Peyer's patch (tissue), 4 donors: ENCODE measurements around the gene SPINK6. TPM values are rescaled to one million over a fixed set of nuclear protein-coding genes. Genes with fewer than 3 reads are reported as not detected.

Source experiments
- DNase-seq, 3 donors: peaks; one replicate each; pipeline ENCODE4 v3.0.0-alpha.2; 2017 to 2019
- H3K27ac ChIP-seq, 4 donors: fragments of 200-600 bp; sonication (generic); one replicate each; pipeline ENCODE4 v1.5.1; 2016 to 2019
- H3K27me3 ChIP-seq, 2 donors: fragments of 200-600 bp; sonication (generic); one replicate each; pipeline ENCODE4 v1.5.1; 2019
- H3K36me3 ChIP-seq, 3 donors: fragments of 200-600 bp; sonication (generic); one replicate each; pipeline ENCODE4 v1.5.1; 2016 to 2019
- H3K4me1 ChIP-seq, 4 donors: fragments of 200-600 bp; sonication (generic); one replicate each; pipeline ENCODE4 v1.5.1; 2016 to 2019
- H3K4me3 ChIP-seq, 4 donors: fragments of 200-600 bp; sonication (generic); 1 replicate in 3 of 4; 2 replicates in 1 of 4; pipeline ENCODE4 v1.5.1; 2016 to 2019; ENCODE audit warnings: mild to moderate bottlenecking in 1 of 4
- H3K9me3 ChIP-seq, 4 donors: fragments of 200-600 bp; sonication (generic); one replicate each; pipeline ENCODE4 v1.5.1; 2016 to 2019; ENCODE audit warnings: mild to moderate bottlenecking in 1 of 4
- POLR2A ChIP-seq, 2 donors: fragments of 450-650 bp; IDR thresholded peaks; one replicate each; pipeline ENCODE4 v1.5.1; 2017; ENCODE audit warnings: antibody characterized with exemption in 2 of 2, mild to moderate bottlenecking in 2 of 2, moderate library complexity in 2 of 2
- total RNA-seq, 4 donors: library from RNA; depleted of rRNA; stranded (reverse); fragments of >200 nt; gene quantifications; one replicate each; pipeline ENCODE4 v1.1.0, GENCODE V29; 2016
- TF ChIP-seq, protein P1 (sequence below), 6 experiments: fragments of 450-650 bp in 4 of 6; fragments of 200-600 bp in 2 of 6; sonication (generic) in 1 of 6; IDR thresholded peaks; one replicate each; pipeline ENCODE4 v1.5.1; 2017 to 2019; ENCODE audit warnings: antibody characterized with exemption in 6 of 6, mild to moderate bottlenecking in 3 of 6, moderate library complexity in 1 of 6

The SPINK6 gene
- total RNA-seq, 4 donors from 2014 or later: not detected

DNA sequence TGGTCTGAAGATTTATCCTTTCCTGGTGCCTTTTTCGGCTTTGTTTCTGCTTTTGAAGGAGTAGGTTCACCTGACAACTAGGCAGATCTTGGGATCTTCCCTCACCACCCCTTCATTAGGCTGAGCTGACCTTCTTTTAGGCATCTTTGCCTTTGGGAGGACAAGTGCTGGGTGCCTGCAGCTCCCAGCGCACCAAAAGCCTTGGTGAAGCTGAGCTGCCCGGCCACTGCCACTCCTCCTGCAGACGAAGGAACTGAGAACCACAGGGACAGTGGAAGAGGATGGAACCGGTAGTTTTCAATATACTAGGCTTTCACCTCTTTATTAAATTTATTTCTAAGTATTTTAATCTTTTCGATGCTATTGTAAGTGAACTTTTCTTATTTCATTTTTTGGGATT lies 18.7 kb downstream of the SPINK6 start:
- no peaks in the 10 kb centered on the region for H3K36me3 ChIP-seq
- H3K4me1 ChIP-seq: no peaks in the 10 kb centered on the region

DNA sequence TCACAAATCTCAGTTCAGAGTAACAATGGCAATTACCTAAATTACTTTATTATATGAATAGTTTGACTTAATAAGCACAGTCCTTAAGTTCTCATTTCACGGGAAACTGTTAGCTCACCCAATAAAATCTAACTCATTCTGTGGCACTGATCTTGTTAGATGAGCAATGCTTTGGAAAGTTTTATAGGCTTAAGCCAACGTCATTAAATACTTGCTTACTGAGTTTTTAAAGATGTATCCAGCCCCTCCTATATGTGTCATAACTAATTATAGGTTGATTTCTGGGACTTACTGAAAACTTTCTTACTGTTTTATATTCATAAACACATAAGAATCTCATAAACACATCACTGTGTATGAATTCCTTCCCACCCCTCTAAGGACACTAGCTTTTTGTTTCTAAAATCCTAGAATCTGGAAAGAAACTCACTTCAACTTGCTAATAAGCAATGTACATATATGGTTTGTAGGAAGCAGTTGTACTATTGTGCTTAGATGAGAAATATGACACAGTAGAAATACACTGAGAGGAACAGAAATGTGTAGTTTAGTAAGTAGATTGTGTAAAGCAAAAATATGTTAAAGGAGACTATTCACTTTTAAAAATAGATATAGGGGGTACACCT lies 21.4 kb downstream of the SPINK6 start:
- TF ChIP-seq POLR2A (IDR thresholded peaks at IDR 0.05): no peak
- TF ChIP-seq, protein P1, sequence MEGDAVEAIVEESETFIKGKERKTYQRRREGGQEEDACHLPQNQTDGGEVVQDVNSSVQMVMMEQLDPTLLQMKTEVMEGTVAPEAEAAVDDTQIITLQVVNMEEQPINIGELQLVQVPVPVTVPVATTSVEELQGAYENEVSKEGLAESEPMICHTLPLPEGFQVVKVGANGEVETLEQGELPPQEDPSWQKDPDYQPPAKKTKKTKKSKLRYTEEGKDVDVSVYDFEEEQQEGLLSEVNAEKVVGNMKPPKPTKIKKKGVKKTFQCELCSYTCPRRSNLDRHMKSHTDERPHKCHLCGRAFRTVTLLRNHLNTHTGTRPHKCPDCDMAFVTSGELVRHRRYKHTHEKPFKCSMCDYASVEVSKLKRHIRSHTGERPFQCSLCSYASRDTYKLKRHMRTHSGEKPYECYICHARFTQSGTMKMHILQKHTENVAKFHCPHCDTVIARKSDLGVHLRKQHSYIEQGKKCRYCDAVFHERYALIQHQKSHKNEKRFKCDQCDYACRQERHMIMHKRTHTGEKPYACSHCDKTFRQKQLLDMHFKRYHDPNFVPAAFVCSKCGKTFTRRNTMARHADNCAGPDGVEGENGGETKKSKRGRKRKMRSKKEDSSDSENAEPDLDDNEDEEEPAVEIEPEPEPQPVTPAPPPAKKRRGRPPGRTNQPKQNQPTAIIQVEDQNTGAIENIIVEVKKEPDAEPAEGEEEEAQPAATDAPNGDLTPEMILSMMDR (IDR thresholded peaks at IDR 0.05): no peak
- Histone ChIP-seq H3K9me3 (no peaks in the 10 kb centered on the region), H3K36me3 (no peaks in the 10 kb centered on the region), H3K4me3 (no peak overlapping the region), H3K4me1 (no peaks in the 10 kb centered on the region), H3K27ac (no peak overlapping the region), H3K27me3 (no peaks in the 10 kb centered on the region)
- DNase-seq: no peak

More for the DNA sequence above, 18.7 kb downstream of the SPINK6 start:
- Histone ChIP-seq H3K27me3 (no peaks in the 10 kb centered on the region), H3K27ac (no peak overlapping the region), H3K9me3 (no peaks in the 10 kb centered on the region), H3K4me3 (no peak overlapping the region)
- no peak for TF ChIP-seq POLR2A (IDR thresholded peaks at IDR 0.05)
- TF ChIP-seq, protein P1 (IDR thresholded peaks at IDR 0.05): no peak
- no peak for DNase-seq

DNA sequence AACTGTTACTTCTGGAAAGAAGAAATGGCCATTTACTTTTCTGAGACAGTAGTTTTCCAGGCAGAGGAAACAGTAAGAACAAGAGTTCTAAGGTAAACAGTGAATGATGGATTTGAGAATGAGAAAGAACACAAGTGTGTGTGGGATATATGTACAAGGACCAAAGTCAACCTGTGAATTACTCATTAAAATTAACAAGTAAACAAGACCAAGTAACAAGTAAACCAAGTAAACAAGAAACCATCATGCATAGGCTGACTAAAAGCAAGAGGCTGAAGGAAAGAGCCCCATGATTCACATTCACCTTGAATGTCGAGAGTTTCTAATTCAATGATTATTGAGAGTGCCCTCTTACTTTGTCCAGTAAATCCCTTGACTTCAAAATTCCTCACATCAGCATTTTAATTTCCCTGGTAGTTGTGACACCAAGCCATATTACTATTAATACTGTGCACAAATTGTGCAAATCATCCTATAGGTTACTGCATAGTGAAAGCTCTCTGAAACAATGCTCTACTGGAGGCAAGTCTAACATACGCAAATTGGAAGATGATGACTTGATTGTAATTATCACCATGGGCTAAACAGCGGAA lies 25.6 kb downstream of the SPINK6 start:
- H3K27me3 ChIP-seq: no peaks in the 10 kb centered on the region
- H3K4me1 ChIP-seq: no peaks in the 10 kb centered on the region
- H3K36me3 ChIP-seq: no peaks in the 10 kb centered on the region
- H3K4me3 ChIP-seq: no peak overlapping the region
- H3K9me3 ChIP-seq: no peaks in the 10 kb centered on the region
- no peak for TF ChIP-seq POLR2A (IDR thresholded peaks at IDR 0.05)
- TF ChIP-seq, protein P1 (IDR thresholded peaks at IDR 0.05): no peak
- no peak for DNase-seq
- no peak overlapping the region for H3K27ac ChIP-seq

DNA sequence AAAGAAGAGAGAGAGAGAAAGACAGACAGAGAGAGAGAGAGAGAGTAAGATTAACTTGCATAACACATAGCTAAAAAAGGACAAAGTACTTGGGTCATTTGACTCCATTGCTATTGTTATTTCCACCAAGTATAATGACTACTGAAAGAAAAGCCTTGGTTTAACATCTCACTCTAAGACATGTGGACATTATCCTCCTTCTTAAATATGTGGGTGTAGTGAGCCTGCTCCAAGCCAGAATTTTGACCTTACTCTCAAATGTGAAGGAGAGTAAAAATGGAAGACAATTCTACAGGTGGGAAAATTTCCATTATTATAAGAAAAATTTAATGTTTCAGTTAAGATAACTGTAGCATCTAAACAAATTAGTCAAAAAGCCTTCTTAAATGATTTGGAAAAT lies 27.0 kb downstream of the SPINK6 start:
- no peaks in the 10 kb centered on the region for H3K9me3 ChIP-seq
- DNase-seq: no peak
- H3K4me3 ChIP-seq: no peak overlapping the region
- no peak for TF ChIP-seq POLR2A (IDR thresholded peaks at IDR 0.05)
- TF ChIP-seq, protein P1 (IDR thresholded peaks at IDR 0.05): no peak
- H3K4me1 ChIP-seq: no peaks in the 10 kb centered on the region
- no peaks in the 10 kb centered on the region for H3K27me3 ChIP-seq
- H3K36me3 ChIP-seq: no peaks in the 10 kb centered on the region
- no peak overlapping the region for H3K27ac ChIP-seq

DNA sequence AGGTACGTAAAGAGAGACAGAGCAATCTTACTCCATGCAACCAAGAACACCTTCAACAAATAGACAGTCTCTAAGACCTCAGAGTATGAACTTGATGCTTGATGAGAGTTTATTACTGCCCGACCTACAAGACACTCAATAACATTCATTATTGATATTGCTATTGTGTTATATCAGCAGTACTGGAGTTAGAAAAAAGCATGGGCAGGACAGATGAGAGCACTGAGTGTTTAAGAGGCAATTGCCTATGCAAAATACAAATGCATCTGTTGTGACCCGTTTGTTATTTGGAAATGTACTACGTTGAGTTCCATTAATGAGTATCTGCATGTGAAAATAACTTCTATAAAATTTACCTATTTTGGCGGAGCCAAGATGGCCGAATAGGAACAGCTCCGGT lies 27.4 kb downstream of the SPINK6 start:
- Histone ChIP-seq H3K4me3 (no peak overlapping the region), H3K36me3 (no peaks in the 10 kb centered on the region), H3K27me3 (no peaks in the 10 kb centered on the region), H3K27ac (no peak overlapping the region), H3K4me1 (no peaks in the 10 kb centered on the region), H3K9me3 (no peaks in the 10 kb centered on the region)
- no peak for TF ChIP-seq POLR2A (IDR thresholded peaks at IDR 0.05)
- TF ChIP-seq, protein P1 (IDR thresholded peaks at IDR 0.05): no peak
- DNase-seq: no peak
